LNCAP (cell line): ENCODE measurements around the gene PPP4R3A.

Experiments used
- CTCF ChIP-seq: fragments of 450-650 bp; IDR thresholded peaks from 2 replicates; pipeline ENCODE4 v1.5.1; 2017; ENCODE audit warnings: mild to moderate bottlenecking

Gene PPP4R3A

GRCh38 chr14:91510171-91511042 lies at the start of gene PPP4R3A:
PPP4R3A (minus strand) TSS chr14:91510310; CDS start chr14:91509647, 663 bp downstream.
- no peak for TF ChIP-seq CTCF

GRCh38 chr14:91555531-91555930 lies 45.4 kb upstream of the PPP4R3A start:
- TF ChIP-seq CTCF: no peak

GRCh38 chr14:91554535-91555332 lies 44.6 kb upstream of the PPP4R3A start:
- TF ChIP-seq CTCF: no peak

GRCh38 chr14:91548108-91548507 lies 38.0 kb upstream of the PPP4R3A start:
- no peak for TF ChIP-seq CTCF

- no peak for TF ChIP-seq CTCF
Observed at GRCh38 chr14:91545946-91546716, 36.0 kb upstream of the PPP4R3A start.

- TF ChIP-seq CTCF: no peak
Observed at GRCh38 chr14:91545204-91545603, 35.1 kb upstream of the PPP4R3A start.

- TF ChIP-seq CTCF: no peak
Observed at GRCh38 chr14:91536327-91536726, 26.2 kb upstream of the PPP4R3A start.
